GM12892 (cell line): Measurements from ENCODE around the gene CHURC1.

ENCODE experiments used
- POLR2A ChIP-seq: IDR thresholded peaks from 2 replicates; pipeline ENCODE4 v1.6.1; 2011; ENCODE audit warnings: low read depth, low read length, control low read depth
- POLR2AphosphoS5 ChIP-seq: IDR thresholded peaks from 2 replicates; pipeline ENCODE4 v1.6.1; 2011; ENCODE audit warnings: low read depth, low read length, control low read depth
- TAF1 ChIP-seq: IDR thresholded peaks from 2 replicates; pipeline ENCODE4 v1.6.1; 2011; ENCODE audit warnings: low read depth, mild to moderate bottlenecking, control low read depth, low read length, borderline replicate concordance

- TF ChIP-seq POLR2A (no peak), POLR2AphosphoS5 (no peak), TAF1 (no peak)
Measured at GRCh38 chr14:64956697-64957406, 42.6 kb downstream of the CHURC1 start.
